Transverse colon (tissue), 3 donors: ENCODE results near the gene NIPAL1.
"Not testable (repeated sequence)": the region's sequence is repeated elsewhere in the genome, so short reads cannot be mapped to it uniquely, and the experiment has no call there.

Experiments used
- EP300 ChIP-seq: sonication (generic); formaldehyde crosslinking; IDR thresholded peaks from one replicate; pipeline ENCODE4 v1.6.1; 2017; ENCODE audit warnings: antibody characterized with exemption, low read depth
- POLR2A ChIP-seq: fragments of 450-650 bp; IDR thresholded peaks from one replicate; pipeline ENCODE4 v1.6.1; 2016; ENCODE audit warnings: antibody characterized with exemption, mild to moderate bottlenecking, moderate library complexity
- TF ChIP-seq, protein P1 (sequence below), 5 experiments: fragments of 200-600 bp in 3 of 5; fragments of 450-650 bp in 2 of 5; sonication (generic) in 3 of 5; IDR thresholded peaks; 1 replicate in 2 of 5; 2 replicates in 3 of 5; pipeline ENCODE4 v1.5.1; 2016 to 2017; ENCODE audit warnings: antibody characterized with exemption in 5 of 5, inconsistent platforms in 3 of 5, mild to moderate bottlenecking in 2 of 5, moderate library complexity in 1 of 5

DNA sequence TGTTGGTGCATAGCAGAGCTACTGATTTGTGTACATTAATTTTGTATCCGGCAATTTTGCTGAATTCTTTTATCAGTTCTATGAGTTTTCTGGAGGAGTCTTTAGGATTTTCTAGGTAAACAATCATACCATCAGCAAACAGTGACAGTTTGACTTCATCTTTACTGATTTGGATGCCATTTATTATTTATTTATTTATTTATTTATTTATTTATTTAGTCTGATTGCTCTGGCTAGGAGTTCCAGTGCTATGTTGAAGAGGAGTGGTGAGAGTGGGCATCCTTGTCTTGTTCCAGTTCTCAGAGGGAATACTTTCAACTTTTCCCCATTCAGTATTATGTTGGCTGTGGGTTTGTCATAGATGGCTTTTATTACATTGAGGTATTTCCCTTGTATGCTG lies 24.1 kb upstream of the NIPAL1 start:
- TF ChIP-seq, protein P1, sequence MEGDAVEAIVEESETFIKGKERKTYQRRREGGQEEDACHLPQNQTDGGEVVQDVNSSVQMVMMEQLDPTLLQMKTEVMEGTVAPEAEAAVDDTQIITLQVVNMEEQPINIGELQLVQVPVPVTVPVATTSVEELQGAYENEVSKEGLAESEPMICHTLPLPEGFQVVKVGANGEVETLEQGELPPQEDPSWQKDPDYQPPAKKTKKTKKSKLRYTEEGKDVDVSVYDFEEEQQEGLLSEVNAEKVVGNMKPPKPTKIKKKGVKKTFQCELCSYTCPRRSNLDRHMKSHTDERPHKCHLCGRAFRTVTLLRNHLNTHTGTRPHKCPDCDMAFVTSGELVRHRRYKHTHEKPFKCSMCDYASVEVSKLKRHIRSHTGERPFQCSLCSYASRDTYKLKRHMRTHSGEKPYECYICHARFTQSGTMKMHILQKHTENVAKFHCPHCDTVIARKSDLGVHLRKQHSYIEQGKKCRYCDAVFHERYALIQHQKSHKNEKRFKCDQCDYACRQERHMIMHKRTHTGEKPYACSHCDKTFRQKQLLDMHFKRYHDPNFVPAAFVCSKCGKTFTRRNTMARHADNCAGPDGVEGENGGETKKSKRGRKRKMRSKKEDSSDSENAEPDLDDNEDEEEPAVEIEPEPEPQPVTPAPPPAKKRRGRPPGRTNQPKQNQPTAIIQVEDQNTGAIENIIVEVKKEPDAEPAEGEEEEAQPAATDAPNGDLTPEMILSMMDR (IDR thresholded peaks at IDR 0.05), result not testable (repeated sequence)
- not testable (repeated sequence) for TF ChIP-seq EP300, POLR2A
